ENCODE measurements around the gene TFF1.
A peak's percentile ranks its signal among the peaks of the same experiment; 100 is the strongest.

The TFF1 gene

DNA sequence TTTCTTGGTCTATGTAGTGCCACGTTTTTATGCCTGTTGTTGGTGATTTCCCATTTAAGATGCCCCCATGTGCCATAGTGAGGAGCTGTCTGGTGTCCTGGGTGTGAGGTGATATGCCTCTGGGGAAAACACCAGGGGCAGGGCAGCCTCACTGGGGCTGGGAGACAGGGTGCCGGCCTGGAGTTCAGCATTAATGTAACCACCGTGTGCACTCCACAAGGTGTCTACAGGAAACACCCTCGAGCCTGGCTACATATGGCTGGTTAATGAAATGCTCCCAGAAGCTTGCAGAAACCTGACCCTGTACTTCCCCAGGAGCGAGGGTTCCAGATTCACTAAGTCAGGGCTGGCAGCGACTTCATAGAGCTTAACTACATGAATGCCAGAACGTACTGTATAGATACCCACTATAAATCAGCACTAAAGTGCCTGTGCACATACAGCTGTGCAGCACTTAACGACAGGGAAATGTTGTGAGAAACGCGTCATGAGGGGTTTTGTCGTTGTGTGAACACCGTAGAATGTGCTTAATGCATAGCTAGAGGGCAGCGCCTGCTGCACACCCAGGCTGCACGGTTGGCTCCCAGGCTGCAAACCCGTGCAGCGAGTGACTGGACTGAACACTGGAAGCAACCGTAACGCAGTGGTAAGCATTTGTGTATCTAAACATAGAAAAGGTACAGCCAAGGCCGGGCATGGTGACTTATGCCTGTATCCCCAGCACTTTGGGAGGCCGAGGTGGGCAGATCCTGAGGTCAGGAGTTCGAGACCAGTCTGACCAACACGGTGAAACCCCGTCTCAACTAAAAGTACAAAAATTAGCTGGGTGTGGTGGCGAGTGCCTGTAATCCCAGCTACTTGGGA is 25.9 kb downstream of the TFF1 start:
- Histone ChIP-seq H2BK5ac (ENCODE audit: low read length) (no peak overlapping the region), H3K4me3 (ENCODE audit: low read length in 2 of 2) (no peak overlapping the region), H3K36me3 (replicated peaks in 1 of 2; ENCODE audit: control insufficient read depth in 2 of 2, insufficient read depth in 2 of 2, low read length in 2 of 2) (no peaks in the 10 kb centered on the region), H3K9me3 (replicated peaks in 1 of 2; ENCODE audit: control insufficient read depth in 2 of 2, insufficient read depth in 1 of 2, low read depth in 1 of 2, low read length in 2 of 2) (no peaks in the 10 kb centered on the region), H2AFZ (ENCODE audit: low read length) (no peak overlapping the region), H3K27ac (replicated peaks; ENCODE audit: low read length) (no peak overlapping the region), H3K23ac (ENCODE audit: low read depth, low read length, poor library complexity) (no peak overlapping the region), H3K9ac (ENCODE audit: low read depth, low read length, poor library complexity) (no peak overlapping the region), H4K8ac (ENCODE audit: low read depth, low read length) (no peak overlapping the region), H2BK15ac (ENCODE audit: low read length) (no peak overlapping the region), H3K27me3 (ENCODE audit: control insufficient read depth in 3 of 3, insufficient read depth in 3 of 3, low read depth in 1 of 3, low read length in 3 of 3) (no peaks in the 10 kb centered on the region), H3K4me1 (ENCODE audit: control insufficient read depth in 2 of 2, insufficient read depth in 1 of 2, low read depth in 1 of 2, low read length in 2 of 2) (peaks cover 0 to 7% of the 10 kb centered on the region in 2 donors), H3K4ac (ENCODE audit: low read length) (no peak overlapping the region), H2BK12ac (ENCODE audit: low read length) (no peak overlapping the region), H3K79me1 (ENCODE audit: low read depth, low read length) (no peaks in the 10 kb centered on the region), H4K91ac (ENCODE audit: low read depth, low read length, poor library complexity) (no peak overlapping the region), H2AK5ac (ENCODE audit: low read depth, low read length) (peak overlapping the region; percentile 32), H3K18ac (ENCODE audit: low read length) (peak overlapping the region; percentile 49), H2BK120ac (ENCODE audit: low read depth, low read length) (no peak overlapping the region), H3K4me2 (ENCODE audit: insufficient read depth, low read length, poor library complexity, severe bottlenecking) (no peak overlapping the region), H3K14ac (ENCODE audit: low read length) (no peak overlapping the region)
- WGBS, 2 donors (ENCODE audit: extremely low coverage in 2 of 2, insufficient read length in 2 of 2, insufficient replicate concordance in 1 of 2) = no CpG with 5 or more reads among the region's 24 CpGs
- no peak for DNase-seq (ENCODE audit: low spot score)

- peak overlapping the region; percentile 53 for H3K9ac ChIP-seq (ENCODE audit: low read depth, low read length, poor library complexity)
- peak overlapping the region; percentile 25 for H3K14ac ChIP-seq (ENCODE audit: low read length)
- peak overlapping the region; percentile 76 for H2BK120ac ChIP-seq (ENCODE audit: low read depth, low read length)
- H2AK5ac ChIP-seq (ENCODE audit: low read depth, low read length) = peak overlapping the region; percentile 76
- no peak overlapping the region for H3K4me2 ChIP-seq (ENCODE audit: insufficient read depth, low read length, poor library complexity, severe bottlenecking)
- no peak overlapping the region for H2BK12ac ChIP-seq (ENCODE audit: low read length)
- peak overlapping the region; percentile 98 for H4K8ac ChIP-seq (ENCODE audit: low read depth, low read length)
- peak overlapping the region; percentile 48 for H3K23ac ChIP-seq (ENCODE audit: low read depth, low read length, poor library complexity)
- H3K18ac ChIP-seq (ENCODE audit: low read length) = peak overlapping the region; percentile 87
- no peaks in the 10 kb centered on the region for H3K9me3 ChIP-seq (replicated peaks in 1 of 2; ENCODE audit: control insufficient read depth in 2 of 2, insufficient read depth in 1 of 2, low read depth in 1 of 2, low read length in 2 of 2)
- peak overlapping the region; percentile 57 for H2BK5ac ChIP-seq (ENCODE audit: low read length)
- no peak overlapping the region for H2AFZ ChIP-seq (ENCODE audit: low read length)
- no peaks in the 10 kb centered on the region for H3K36me3 ChIP-seq (replicated peaks in 1 of 2; ENCODE audit: control insufficient read depth in 2 of 2, insufficient read depth in 2 of 2, low read length in 2 of 2)
- H3K27me3 ChIP-seq (ENCODE audit: control insufficient read depth in 3 of 3, insufficient read depth in 3 of 3, low read depth in 1 of 3, low read length in 3 of 3) = no peaks in the 10 kb centered on the region
- no peak overlapping the region for H4K91ac ChIP-seq (ENCODE audit: low read depth, low read length, poor library complexity)
- H2BK15ac ChIP-seq (ENCODE audit: low read length) = peak overlapping the region; percentile 74
- WGBS, 2 donors (ENCODE audit: extremely low coverage in 2 of 2, insufficient read length in 2 of 2, insufficient replicate concordance in 1 of 2) = no CpG with 5 or more reads among the region's 17 CpGs
- H3K4ac ChIP-seq (ENCODE audit: low read length) = no peak overlapping the region
- H3K4me1 ChIP-seq (ENCODE audit: control insufficient read depth in 2 of 2, insufficient read depth in 1 of 2, low read depth in 1 of 2, low read length in 2 of 2) = peaks cover 0 to 5% of the 10 kb centered on the region in 2 donors
- H3K79me1 ChIP-seq (ENCODE audit: low read depth, low read length) = no peaks in the 10 kb centered on the region
- H3K4me3 ChIP-seq (ENCODE audit: low read length in 2 of 2) = no peak overlapping the region
- H3K27ac ChIP-seq (replicated peaks; ENCODE audit: low read length) = no peak overlapping the region
- DNase-seq (ENCODE audit: low spot score) = no peak
Measured at GRCh38 chr21:42338729-42339715, 27.3 kb downstream of the TFF1 start.

GRCh38 chr21:42337830-42338728 is 28.3 kb downstream of the TFF1 start:
- Histone ChIP-seq H3K9ac (ENCODE audit: low read depth, low read length, poor library complexity) (peak overlapping the region; percentile 53), H3K9me3 (replicated peaks in 1 of 2; ENCODE audit: control insufficient read depth in 2 of 2, insufficient read depth in 1 of 2, low read depth in 1 of 2, low read length in 2 of 2) (no peaks in the 10 kb centered on the region), H3K36me3 (replicated peaks in 1 of 2; ENCODE audit: control insufficient read depth in 2 of 2, insufficient read depth in 2 of 2, low read length in 2 of 2) (no peaks in the 10 kb centered on the region), H2BK120ac (ENCODE audit: low read depth, low read length) (peak overlapping the region; percentile 76), H2AFZ (ENCODE audit: low read length) (peak overlapping the region; percentile 19), H3K23ac (ENCODE audit: low read depth, low read length, poor library complexity) (peak overlapping the region; percentile 48), H3K4me1 (ENCODE audit: control insufficient read depth in 2 of 2, insufficient read depth in 1 of 2, low read depth in 1 of 2, low read length in 2 of 2) (peaks cover 0 to 5% of the 10 kb centered on the region in 2 donors), H2BK15ac (ENCODE audit: low read length) (peak overlapping the region; percentile 74), H3K4me3 (ENCODE audit: low read length in 2 of 2) (no peak overlapping the region), H4K8ac (ENCODE audit: low read depth, low read length) (peak overlapping the region; percentile 98), H3K27me3 (ENCODE audit: control insufficient read depth in 3 of 3, insufficient read depth in 3 of 3, low read depth in 1 of 3, low read length in 3 of 3) (no peaks in the 10 kb centered on the region), H3K79me1 (ENCODE audit: low read depth, low read length) (no peaks in the 10 kb centered on the region), H4K91ac (ENCODE audit: low read depth, low read length, poor library complexity) (no peak overlapping the region), H2AK5ac (ENCODE audit: low read depth, low read length) (peak overlapping the region; percentile 76), H3K14ac (ENCODE audit: low read length) (peak overlapping the region; percentile 25), H3K4me2 (ENCODE audit: insufficient read depth, low read length, poor library complexity, severe bottlenecking) (no peak overlapping the region), H2BK12ac (ENCODE audit: low read length) (no peak overlapping the region), H2BK5ac (ENCODE audit: low read length) (peak overlapping the region; percentile 57), H3K27ac (replicated peaks; ENCODE audit: low read length) (peak overlapping the region; percentile 5), H3K4ac (ENCODE audit: low read length) (no peak overlapping the region), H3K18ac (ENCODE audit: low read length) (peak overlapping the region; percentile 87)
- no CpG with 5 or more reads among the region's 23 CpGs for WGBS, 2 donors (ENCODE audit: extremely low coverage in 2 of 2, insufficient read length in 2 of 2, insufficient replicate concordance in 1 of 2)
- peak; percentile 64 for DNase-seq (ENCODE audit: low spot score)
